Measurements from ENCODE around the gene ZNF385A.
"Not testable (repeated sequence)": the region's sequence is repeated elsewhere in the genome, so short reads cannot be mapped to it uniquely, and the experiment has no call there.

The ZNF385A gene

DNA sequence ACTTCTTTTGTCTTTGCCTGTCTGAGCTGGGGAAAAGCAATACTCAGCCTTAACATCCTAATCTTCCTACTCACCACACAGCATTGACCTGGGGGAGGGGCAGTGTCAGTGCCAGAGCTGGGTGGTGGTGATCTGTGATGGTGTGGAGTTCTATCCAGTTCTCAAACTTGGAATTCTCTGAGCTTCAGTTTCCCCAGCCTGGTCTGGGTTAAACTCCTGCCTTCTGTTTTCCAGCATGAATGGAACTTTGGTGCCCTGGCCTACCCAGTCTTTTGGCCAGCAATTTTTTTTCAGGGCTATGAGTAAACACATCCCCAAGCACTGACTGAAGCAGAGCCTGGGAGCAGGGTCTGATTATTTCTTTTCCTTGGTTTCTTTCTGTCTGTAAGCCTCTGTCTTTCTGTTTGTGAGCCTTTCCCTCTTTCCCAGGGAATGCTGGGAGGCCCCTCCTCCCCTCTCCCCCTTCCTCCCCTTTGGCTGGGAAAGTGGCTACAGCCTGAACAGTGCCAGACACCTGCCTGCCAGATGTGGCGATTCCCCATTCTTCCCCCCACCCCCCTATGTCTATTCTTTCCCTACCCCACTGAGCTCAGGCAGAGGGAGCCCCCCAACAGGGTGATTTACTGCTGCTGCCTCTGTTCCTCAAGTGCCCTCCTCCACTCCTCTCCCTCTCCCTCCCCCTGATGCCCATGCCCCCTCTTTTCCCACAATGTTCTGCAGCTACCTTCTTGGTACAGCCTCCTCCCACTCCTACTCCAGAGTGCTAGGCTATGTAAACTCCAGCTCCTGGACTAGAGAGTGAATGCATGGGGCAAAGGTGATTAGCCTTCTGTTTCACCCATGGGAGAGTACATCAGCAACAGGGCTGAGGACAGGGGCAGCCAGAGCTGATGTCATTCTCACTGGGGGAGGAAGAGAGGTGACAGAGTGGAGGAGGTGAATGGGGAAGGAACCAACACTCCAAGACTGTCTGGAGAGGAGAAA, 31.4 kb downstream of the ZNF385A start:
- DNase-seq, result no peak

DNA sequence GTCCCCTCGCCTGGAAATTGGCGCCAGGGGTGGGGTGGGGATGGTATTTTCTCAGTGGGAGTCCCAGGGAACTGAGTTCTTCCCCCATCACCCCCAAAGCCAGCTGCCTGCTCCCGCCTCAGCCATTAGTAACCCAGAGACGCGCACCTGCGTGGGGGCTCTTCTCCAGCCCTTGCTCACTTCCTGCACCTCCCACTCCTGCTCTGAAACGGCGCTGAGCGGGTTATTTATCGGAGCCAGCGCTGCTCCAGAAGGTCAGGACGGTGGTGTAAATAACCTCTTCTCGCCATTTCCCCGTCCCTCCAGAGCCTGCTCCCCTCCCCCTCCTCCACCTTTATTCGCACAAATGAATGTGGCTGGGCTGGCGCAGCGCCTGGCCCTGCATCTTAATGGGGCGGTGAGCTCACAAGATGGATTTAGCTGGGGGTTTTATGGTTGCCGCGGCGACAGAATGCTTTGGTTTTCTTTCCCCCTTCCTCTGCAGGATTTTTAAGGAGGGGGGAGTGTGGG, 32.5 kb downstream of the ZNF385A start:
- no peak for DNase-seq

DNA sequence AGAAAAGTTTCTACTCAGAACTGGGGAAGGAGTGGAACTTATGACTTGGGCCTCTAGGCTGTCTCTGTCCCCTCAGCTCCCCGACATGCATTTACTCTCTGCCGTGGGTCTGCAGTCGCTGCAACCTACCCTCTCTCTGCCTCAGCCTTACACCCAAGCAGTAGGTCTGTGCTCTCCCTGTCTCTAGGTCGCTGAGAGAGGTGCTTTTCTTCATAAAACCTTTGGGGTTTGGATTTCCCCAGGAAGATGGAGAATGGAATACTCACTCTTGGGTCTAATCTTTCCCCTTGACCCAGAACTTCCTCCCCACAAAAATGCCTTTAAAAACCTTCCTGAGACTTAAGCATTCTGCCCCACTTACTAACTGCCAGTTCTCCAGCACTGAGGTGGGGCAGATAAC, 33.2 kb downstream of the ZNF385A start:
- no peak for DNase-seq

DNA sequence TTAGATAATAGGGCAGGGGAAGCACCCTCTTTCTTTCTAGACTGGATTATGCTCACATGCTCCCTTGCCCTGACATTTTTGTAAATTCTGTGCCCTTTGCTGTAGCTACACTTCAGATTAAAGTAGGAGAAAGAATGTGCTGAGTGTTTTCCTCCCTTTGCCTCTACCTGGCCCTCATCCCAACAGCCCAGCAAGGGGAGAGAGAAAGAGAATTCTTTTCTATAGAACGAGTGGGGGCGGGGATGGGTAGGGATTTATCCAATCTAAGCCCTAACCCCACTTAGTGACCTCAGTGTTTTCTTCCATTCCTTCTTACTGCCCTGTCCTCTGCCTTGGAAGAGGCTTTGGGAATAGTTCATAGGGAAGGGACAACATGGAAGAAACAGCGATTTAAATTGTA, 33.8 kb downstream of the ZNF385A start:
- no peak for DNase-seq

DNA sequence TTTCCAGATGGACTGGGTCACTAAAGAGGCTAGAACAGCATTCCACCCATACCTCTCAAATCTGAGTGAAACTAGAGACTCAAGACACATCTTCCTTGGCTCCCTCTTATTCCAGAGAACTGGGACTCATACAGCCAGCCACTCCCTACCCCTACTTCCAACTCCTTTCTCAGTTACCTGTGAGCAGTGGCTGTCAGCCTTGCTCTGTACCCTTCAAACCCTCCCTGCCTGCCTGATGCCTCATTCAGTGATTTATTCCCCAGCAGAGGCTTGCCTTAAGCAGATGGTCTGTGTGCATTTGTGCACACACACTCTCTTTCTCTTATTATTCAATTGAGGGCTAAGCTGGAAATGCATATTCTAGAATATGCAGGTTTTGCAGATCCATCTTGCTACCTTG, 34.9 kb downstream of the ZNF385A start:
- DNase-seq, result no peak

DNA sequence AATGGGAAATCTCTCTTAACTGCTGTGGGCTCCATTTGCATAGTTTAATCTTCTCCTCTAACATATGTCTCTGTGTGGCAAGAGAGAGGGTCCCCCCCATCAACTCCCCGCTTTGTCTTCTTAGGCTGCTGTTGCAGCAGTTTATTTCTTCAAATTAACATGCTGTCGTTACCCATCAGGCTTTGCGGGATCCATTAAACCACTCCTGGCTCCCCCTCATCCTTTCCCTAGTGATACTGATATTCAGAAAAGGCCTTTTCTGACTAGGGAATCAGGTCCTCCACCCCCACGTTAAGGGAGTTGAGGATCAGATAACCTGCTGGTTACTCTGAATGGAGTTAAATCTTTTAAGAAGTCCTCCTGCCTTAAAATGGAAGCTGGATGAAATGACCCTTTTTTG, 35.5 kb downstream of the ZNF385A start:
- DNase-seq, result no peak

DNA sequence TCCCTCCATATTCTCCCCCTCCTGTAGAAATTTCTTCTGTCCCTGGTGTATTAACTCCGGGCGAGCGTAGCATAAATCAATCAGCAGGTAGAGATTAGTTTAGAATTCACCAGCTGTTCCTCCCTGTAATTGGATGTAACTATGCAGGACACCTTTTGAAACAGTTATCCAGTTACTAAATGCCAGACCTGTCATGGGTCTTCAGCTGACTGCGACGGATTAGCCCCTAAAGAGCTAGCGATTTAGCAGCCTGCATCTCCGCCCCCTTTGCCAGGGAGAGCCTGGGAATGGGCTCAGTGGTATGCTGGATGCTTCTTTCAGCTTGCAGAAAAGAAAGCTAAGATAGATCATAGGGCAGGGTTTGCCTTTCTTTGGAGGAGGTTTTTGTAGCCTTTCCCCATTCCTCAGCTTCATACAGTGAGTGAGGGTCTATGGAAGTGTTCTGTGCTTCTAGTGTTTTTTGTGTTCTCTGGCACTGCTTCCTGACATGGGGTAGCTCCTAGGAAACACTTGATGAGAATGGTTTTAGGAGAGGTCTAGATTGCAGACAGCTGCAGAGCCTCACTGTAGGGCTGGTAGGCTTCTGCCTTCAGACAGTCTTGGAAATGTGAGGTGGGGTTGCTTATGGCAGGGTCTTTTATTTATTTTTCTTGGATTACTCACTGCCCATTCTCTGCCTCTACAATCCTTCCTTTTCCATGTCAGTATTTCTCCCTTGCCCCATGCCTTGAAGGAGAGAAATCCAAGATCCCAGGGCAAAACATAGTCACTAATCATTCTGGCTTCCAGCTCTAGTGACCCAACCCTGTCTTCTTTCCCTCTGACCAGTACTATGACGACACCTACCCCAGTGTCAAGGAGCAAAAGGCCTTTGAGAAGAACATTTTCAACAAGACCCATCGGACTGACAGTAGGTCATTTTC, 42.9 kb downstream of the ZNF385A start:
- no peak for DNase-seq

DNA sequence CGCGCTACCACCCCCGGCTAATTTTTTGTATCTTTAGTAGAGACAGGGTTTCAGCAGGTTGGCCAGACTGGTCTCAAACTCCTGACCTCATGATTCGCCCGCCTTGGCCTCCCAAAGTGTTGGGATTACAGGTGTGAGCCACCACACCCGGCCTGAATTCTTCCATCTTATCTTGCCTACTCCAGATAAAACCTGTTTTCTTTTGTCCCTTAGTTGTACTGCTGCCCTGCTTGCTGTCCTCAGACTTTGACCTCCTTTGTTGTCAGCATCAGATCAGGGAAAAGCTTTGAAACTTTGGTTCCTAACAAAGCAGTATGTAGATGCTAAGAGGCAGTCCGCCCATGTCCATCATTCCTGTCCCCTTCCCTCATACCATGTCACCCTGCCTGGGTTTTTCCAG, 43.7 kb downstream of the ZNF385A start:
- DNase-seq, result no peak

DNA sequence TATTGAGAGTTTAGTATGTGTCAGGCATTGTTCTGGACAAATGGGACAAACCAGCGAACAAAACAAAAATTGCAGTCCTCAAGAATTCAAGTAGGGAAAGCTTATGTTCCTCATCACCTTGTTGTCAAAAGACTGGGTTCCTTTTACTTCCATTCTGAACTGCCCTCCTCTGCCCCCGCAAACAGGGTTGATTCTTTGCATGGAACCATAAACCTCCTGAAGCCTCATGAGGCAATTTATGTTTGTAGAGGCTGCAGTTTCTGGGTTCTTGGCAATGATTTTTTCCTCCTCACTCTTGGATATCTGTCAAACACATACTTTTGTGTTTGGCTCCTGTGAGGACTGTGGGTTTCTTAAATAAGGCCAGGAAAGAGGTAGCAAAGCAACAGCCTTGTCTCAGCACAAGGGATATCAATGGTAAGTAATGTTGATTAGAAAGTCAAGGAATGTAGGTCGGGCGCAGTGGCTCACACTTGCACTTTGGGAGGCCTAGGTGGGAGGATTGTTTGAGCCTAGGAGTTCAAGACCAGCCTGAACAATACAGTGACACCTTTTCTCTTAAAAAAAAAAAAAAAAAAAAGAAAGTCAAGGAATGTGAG, 45.7 kb downstream of the ZNF385A start:
- DNase-seq, result no peak

DNA sequence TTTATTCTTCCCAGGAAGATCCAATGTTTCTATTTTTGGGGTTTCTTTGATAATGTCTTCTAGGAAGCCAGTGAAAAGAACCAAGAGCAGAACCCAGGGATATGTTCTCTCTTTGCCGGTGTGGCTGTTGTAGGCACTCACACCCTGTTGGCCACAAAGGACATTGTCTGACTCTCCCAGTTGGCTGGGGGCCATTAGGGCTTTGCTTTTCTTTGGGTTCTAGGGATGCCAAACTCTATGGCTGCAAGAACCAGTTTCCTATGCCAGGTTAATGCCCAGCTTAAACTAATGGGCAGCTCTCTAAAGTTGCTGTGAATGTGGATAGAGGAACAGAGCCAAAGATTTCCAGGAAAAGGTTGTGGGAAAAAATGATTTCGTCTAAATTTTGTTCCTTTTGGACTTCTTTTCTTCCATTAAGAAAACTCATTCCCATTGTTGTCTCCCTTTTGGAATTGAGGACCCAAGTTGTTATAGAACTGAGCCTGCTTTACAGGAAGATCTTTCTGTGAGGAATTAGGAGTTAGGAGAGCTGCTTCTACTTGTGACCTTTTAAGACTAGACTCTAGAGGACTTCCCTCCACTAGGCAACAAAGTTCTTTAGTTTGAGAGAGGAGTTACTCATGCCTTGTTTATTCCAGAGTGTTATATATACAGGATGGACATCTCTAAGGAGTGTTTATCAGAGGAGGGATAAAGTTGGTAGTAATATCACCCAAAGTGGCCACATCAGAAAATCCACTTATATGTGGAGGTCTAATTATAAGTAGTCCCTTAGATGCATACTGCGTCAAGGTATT, 46.5 kb downstream of the ZNF385A start:
- no peak for DNase-seq

DNA sequence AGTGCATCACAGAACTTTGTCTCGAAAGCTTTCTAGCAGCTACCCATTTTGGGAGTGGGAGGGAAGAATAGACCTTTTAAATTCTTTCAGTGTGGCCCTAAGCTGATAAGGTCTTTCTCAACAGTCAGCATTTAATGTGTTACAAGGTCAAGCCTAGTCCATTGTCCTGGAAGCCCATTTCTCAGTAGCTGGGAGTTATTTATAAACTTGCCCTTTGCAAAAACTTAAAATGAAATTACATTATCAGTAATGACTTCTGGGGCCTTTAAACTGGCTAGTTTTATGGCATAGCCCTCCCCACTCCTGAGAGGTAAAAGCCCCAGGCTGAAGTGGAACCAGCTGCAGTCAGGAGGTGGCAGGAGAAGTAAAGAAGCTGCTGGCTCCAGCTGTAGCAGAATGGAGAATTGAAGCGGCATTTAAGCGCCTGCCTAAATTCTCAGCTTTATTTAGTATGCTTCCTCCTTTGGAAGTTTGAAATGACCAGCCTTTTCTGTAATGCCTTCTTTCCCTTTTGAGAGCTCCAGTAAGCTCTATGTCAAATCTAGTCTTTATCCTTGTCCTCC, 47.2 kb downstream of the ZNF385A start:
- DNase-seq, result no peak

DNA sequence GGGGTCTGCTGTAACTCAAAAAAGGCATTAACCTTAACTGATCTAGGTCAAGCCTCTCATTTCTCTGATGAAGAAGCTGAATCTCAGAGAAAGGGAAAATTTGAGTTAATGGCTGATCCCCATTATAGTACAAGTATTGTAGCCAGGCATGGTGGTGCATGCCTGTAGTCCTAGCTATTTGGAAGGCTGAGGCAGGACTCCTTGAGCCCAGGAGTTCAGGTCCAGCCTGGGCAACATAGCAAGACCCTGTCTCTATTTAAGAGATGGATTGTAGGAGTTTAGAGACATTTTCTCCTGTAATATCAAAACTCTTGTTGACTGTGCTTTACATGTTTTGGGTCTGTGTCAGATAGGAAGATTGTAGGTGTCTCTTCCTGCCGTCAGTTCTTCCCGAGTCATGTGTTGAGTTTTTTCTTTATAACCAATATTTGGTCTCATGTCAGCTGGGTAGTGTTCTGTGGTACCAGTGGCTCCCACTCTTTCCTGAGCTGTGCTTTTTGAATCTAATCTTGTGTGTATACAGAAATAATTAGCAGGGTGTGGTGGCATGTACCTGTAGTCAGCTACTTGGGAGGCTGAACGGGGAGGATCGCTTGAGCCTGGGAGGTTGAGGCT, 51.0 kb downstream of the ZNF385A start:
- DNase-seq, result no peak

DNA sequence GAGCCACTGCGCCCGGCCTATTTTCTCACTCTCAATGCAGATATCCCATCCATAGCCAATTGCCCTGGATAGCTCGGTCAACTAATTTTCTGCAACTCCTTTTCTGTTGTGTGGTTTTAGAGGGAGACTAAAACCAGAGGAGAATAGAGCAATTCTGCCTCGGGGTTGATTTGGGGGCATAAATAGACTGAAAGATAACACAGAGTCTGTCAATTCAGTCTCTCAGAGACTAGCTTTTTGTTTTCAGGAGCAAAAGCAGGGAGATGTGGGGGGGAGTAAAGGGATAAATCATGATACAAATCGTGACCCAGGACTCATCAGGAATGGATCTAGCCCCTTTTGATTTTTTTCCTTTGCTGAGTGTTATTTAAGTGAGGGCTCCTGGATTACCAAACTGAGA, 53.1 kb downstream of the ZNF385A start:
- no peak for DNase-seq

DNA sequence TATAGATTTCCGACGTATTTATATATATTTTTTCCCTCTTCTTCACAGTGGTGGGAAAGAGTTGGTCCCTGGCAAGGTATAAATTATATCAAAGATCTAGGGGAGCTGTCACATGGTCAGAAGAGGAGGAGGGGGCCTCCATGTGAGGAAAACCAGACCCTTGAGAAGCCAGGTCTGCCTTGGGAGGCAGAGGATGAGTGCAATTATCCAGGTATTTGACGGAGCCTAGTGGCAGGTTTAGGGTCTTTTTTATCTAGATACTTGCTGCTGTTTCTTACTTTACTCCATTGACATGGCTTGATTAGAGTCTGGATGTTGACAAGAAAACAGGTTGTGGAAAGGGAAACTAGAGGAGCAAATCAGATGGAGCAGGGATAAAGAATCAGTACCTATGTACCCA, 54.1 kb downstream of the ZNF385A start:
- no peak for DNase-seq

DNA sequence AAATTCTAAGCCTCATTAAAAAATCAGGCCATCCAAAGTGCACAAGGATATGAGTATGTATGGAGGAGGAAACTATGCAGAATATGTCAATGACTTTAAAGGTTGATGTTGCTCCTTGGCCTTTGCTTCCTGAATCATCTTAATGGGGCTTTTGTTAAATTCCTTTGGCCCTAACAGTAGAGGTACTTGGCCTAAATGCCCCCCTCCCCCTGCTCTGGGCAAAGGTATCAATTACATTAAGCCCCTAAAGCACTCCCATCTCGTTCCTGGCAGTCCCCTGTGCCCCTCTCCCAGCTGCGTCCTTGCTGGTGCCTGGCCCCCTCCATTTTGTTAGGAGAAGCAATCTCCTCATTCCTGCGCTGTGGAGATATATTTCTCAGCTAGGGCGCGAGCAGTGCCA, 54.8 kb downstream of the ZNF385A start:
- DNase-seq, result no peak

DNA sequence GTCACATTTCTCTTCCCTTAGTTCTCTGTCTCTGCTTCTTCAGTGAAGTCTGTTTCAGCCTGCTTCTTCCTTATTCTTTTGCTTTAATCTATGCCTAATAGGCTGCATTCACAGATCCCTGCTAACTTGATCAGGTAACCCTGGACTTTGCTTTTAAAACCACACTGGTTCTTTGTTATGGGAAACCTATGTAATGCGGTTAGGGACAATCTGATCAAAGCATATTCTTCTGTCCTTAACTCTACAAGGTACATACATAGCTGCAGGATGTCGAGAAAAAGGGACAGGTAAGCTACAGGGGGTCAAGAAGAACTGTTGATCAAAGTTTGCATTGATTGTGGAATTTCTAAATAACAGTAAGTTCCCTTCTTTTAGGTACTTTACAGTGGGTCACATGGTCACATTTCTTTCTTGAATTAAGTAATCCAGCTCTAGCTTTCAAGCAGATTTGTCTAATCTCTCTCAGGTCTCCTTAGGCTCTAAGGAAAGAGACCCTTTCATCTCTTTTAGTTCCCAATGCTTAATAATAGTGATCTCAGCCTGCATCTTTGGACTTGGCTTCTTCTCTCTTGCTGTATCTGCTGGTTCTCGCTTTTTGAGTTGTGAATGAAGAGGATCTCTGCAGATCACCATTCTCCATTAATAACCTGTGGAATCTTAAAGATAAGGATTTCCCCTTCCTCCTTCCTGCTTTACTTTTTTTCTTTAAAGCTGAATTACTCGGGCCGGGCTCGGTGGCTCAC, 55.8 kb downstream of the ZNF385A start:
- no peak for DNase-seq

DNA sequence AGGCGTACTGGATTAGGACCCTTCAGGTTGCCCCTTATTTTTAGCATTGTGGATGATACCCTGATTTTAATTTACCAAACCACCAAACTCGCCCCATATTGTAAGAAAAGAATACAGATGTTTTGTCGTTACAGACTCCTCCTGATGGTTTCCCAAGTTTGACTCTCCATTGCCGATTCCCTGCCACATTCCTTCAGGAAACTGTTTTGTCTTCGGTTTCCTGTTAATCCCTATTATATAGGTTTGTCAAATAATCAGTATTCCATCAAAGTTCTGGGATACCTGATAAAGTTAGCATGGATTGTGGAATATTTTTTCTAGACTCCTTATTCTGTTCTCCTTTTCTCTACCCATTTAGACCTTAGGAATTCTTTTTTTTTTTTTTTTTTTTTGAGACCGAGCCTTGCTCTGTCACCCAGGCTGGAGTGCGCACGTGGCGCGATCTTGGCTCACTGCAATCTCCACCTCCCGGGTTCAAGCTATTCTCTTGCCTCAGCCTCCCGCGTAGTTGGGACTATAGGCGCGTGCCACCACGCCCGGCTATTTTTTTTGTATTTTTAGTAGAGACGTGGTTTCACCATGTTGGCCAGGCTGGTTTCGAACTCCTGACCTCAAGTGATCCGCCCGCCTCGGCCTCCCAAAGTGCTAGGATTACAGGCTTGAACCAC, 59.0 kb downstream of the ZNF385A start:
- not testable (repeated sequence) for DNase-seq

DNA sequence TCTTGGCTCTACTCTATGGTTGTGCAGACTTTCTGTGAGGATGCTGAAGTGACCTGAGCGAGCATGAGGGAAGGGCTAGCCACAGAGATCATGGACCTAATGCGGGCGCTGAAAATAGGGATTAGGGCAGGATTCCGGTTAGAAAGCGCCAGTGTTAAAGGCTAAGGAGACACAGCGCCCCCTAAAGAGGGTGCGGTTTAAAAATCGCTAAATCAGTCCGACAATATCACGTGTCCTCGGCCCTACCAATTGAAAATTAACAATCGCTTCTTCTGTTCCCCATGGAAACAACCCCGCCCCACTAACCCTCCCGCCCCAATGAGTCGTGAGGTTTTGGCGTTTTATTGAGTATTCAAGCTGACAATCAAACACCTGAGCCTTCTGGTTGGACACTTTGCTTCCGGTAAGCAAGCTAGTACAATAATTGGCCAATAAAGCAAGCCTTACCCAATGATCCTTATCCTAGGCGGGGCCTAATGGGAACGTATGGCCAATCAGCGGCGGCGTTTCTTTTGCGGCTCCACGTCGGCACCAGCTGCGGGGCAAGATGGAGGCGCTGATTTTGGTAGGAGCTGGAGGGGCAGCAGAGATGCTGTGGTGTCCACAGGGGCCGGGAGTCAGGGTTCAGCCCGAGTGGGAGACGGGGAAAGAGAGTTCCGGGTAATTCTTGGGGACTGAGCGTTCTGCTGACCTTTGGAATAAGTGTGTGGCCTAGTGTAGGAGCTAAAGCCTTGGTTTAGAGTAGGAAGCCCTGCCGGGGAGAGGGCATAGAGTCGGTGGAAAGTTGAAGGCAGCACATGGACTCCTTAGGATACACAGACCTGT, 59.7 kb downstream of the ZNF385A start, which contains the start of gene COPZ1:
Gene COPZ1, plus strand, starts transcription at position 515 of the 825 bp plus-strand sequence. Its CDS starts 33 bp downstream, at position 548.
- peak; percentile 98 for DNase-seq

DNA sequence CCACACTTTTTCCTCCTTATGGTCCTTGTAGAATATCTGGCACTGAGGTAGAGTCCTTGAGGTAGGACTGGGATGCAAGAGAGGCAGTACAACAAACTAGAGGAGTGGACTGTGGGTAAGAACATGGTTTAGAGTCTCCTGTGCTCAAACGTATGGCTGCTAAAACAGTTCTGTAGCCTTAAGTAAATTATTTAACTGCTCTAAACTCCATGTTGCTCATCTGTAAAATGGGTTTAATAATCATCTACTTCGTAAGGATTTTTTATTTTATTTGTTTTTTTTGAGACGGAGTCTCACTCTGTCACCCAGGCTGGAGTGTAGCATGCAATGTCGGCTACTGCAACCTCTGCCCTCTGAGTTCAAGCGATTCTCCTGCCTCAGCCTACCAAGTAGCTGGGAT, 63.2 kb downstream of the ZNF385A start:
- no peak for DNase-seq
